ENCODE measurements around the gene GALNT2.

The GALNT2 gene

GRCh38 chr1:230176326-230176725, 109.3 kb downstream of the GALNT2 start:
- peaks cover under 1% of the 10 kb centered on the region for H4K20me1 ChIP-seq (ENCODE audit: insufficient read depth, low read length, poor library complexity, severe bottlenecking)

GRCh38 chr1:230176871-230177411, 109.9 kb downstream of the GALNT2 start:
- Histone ChIP-seq H4K20me1 (ENCODE audit: insufficient read depth, low read length, poor library complexity, severe bottlenecking) (no peaks in the 10 kb centered on the region), H3K36me3 (ENCODE audit: insufficient read depth, low read length) (peaks cover 50% of the 10 kb centered on the region; the same call in 1 of the 2 replicates), H2AFZ (ENCODE audit: low read length) (no peak overlapping the region), H3K79me2 (ENCODE audit: insufficient read depth, low read length) (peaks cover 97% of the 10 kb centered on the region), H3K4me1 (ENCODE audit: insufficient read depth, low read length, poor library complexity, severe bottlenecking) (peaks cover 61% of the 10 kb centered on the region), H3F3A (ENCODE audit: low read depth) (no peaks in the 10 kb centered on the region), H3K9ac (ENCODE audit: low read depth, low read length, poor library complexity, severe bottlenecking) (peak overlapping the region; percentile 36), H3K9me2 (replicated peaks; ENCODE audit: low read depth, low read length) (no peaks in the 10 kb centered on the region), H3K4me3 (ENCODE audit: low read length, poor library complexity, severe bottlenecking) (no peak overlapping the region), H3K9me3 (ENCODE audit: insufficient read depth, low read depth, low read length) (no peaks in the 10 kb centered on the region), H3K27me3 (ENCODE audit: insufficient read depth, low read length, poor library complexity, severe bottlenecking) (no peaks in the 10 kb centered on the region), H3K4me2 (ENCODE audit: low read depth, low read length, poor library complexity, severe bottlenecking) (peak overlapping the region; percentile 47)
- no peak for TF ChIP-seq CTCF (conservative IDR thresholded peaks at IDR 0.05; ENCODE audit: low read length)

More at GRCh38 chr1:230176326-230176725, 109.3 kb downstream of the GALNT2 start:
- Histone ChIP-seq H3K9me2 (replicated peaks; ENCODE audit: low read depth, low read length) (no peaks in the 10 kb centered on the region), H2AFZ (ENCODE audit: low read length) (no peak overlapping the region), H3K4me1 (ENCODE audit: insufficient read depth, low read length, poor library complexity, severe bottlenecking) (peaks cover 62% of the 10 kb centered on the region), H3K9me3 (ENCODE audit: insufficient read depth, low read depth, low read length) (no peaks in the 10 kb centered on the region), H3K27me3 (ENCODE audit: insufficient read depth, low read length, poor library complexity, severe bottlenecking) (no peaks in the 10 kb centered on the region), H3K36me3 (ENCODE audit: insufficient read depth, low read length) (peaks cover 47% of the 10 kb centered on the region; the same call in 1 of the 2 replicates), H3K9ac (ENCODE audit: low read depth, low read length, poor library complexity, severe bottlenecking) (peak overlapping the region; percentile 36), H3F3A (ENCODE audit: low read depth) (no peaks in the 10 kb centered on the region), H3K4me2 (ENCODE audit: low read depth, low read length, poor library complexity, severe bottlenecking) (peak overlapping the region; percentile 47), H3K4me3 (ENCODE audit: low read length, poor library complexity, severe bottlenecking) (peak overlapping the region; percentile 25), H3K79me2 (ENCODE audit: insufficient read depth, low read length) (peaks cover 97% of the 10 kb centered on the region)
- no peak for TF ChIP-seq EZH2phosphoT487 (IDR thresholded peaks at IDR 0.05; ENCODE audit: borderline replicate concordance)
- no peak for TF ChIP-seq CTCF (conservative IDR thresholded peaks at IDR 0.05; ENCODE audit: low read length)

GRCh38 chr1:230179249-230179648, 112.2 kb downstream of the GALNT2 start:
- no peaks in the 10 kb centered on the region for H4K20me1 ChIP-seq (ENCODE audit: insufficient read depth, low read length, poor library complexity, severe bottlenecking)
- no peak overlapping the region for H3K9ac ChIP-seq (ENCODE audit: low read depth, low read length, poor library complexity, severe bottlenecking)
- no peaks in the 10 kb centered on the region for H3K27me3 ChIP-seq (ENCODE audit: insufficient read depth, low read length, poor library complexity, severe bottlenecking)
- H2AFZ ChIP-seq (ENCODE audit: low read length), result no peak overlapping the region
- TF ChIP-seq CTCF (conservative IDR thresholded peaks at IDR 0.05; ENCODE audit: low read length), result no peak
- no peak for TF ChIP-seq EZH2phosphoT487 (IDR thresholded peaks at IDR 0.05; ENCODE audit: borderline replicate concordance)
- peaks cover 49% of the 10 kb centered on the region for H3K4me1 ChIP-seq (ENCODE audit: insufficient read depth, low read length, poor library complexity, severe bottlenecking)
- no peaks in the 10 kb centered on the region for H3K9me3 ChIP-seq (ENCODE audit: insufficient read depth, low read depth, low read length)
- no peak overlapping the region for H3K4me2 ChIP-seq (ENCODE audit: low read depth, low read length, poor library complexity, severe bottlenecking)
- H3K4me3 ChIP-seq (ENCODE audit: low read length, poor library complexity, severe bottlenecking), result no peak overlapping the region
- H3K36me3 ChIP-seq (ENCODE audit: insufficient read depth, low read length), result peaks cover 37% of the 10 kb centered on the region; the same call in 1 of the 2 replicates
- no peaks in the 10 kb centered on the region for H3F3A ChIP-seq (ENCODE audit: low read depth)
- no peaks in the 10 kb centered on the region for H3K9me2 ChIP-seq (replicated peaks; ENCODE audit: low read depth, low read length)
- H3K79me2 ChIP-seq (ENCODE audit: insufficient read depth, low read length), result peaks cover 96% of the 10 kb centered on the region
